B cell (primary cell): ENCODE data around the gene HES2.
"Not testable (repeated sequence)": the region's sequence is repeated elsewhere in the genome, so short reads cannot be mapped to it uniquely, and the experiment has no call there.

Experiments used
- EZH2 ChIP-seq: IDR thresholded peaks from 2 replicates; pipeline ENCODE4 v1.6.1; 2012; ENCODE audit warnings: borderline replicate concordance, low read depth, mild to moderate bottlenecking, moderate library complexity, low read length; ENCODE audit not compliant: insufficient read depth, poor library complexity, severe bottlenecking
- TF ChIP-seq, protein P1 (sequence below): fragments of 200-600 bp; IDR thresholded peaks from one replicate; pipeline ENCODE4 v1.8.0; 2022; ENCODE audit warnings: antibody characterized with exemption, mild to moderate bottlenecking

DNA sequence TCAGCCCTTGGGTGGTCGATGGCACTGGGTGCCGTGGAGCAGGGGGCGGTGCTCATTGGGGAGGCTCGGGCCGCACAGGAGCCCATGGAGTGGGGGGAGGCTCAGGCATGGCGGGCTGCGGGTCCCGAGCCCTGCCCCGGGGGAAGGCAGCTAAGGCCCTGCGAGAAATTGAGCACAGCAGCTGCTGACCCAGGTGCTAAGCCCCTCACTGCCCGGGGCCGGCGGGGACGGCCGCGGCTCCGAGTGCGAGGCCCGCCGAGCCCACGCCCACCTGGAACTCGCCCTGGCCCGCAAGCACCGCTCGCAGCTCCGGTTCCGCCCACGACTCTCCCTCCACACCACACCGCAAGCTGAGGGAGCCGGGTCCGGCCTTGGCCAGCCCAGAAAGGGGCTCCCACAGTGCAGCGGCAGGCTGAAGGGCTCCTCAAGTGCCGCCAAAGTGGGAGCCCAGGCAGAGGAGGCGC, 23.9 kb downstream of the HES2 start:
- TF ChIP-seq, protein P1, sequence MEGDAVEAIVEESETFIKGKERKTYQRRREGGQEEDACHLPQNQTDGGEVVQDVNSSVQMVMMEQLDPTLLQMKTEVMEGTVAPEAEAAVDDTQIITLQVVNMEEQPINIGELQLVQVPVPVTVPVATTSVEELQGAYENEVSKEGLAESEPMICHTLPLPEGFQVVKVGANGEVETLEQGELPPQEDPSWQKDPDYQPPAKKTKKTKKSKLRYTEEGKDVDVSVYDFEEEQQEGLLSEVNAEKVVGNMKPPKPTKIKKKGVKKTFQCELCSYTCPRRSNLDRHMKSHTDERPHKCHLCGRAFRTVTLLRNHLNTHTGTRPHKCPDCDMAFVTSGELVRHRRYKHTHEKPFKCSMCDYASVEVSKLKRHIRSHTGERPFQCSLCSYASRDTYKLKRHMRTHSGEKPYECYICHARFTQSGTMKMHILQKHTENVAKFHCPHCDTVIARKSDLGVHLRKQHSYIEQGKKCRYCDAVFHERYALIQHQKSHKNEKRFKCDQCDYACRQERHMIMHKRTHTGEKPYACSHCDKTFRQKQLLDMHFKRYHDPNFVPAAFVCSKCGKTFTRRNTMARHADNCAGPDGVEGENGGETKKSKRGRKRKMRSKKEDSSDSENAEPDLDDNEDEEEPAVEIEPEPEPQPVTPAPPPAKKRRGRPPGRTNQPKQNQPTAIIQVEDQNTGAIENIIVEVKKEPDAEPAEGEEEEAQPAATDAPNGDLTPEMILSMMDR: not testable (repeated sequence)
- not testable (repeated sequence) for TF ChIP-seq EZH2
